SK-N-SH treated with all-trans-retinoic acid at 6 μM for 48 hours (cell line): ENCODE results near the gene GRN.

ENCODE experiments used
- ATAC-seq: fragments of 200-7000 bp; cut with Tn5 transposase; 3 replicates; pipeline ENCODE4 v1.9.1; 2020; ENCODE audit warnings: mild to moderate bottlenecking, moderate library complexity
- ARNTL ChIP-seq: fragments of 450-650 bp; formaldehyde crosslinking; IDR thresholded peaks from 2 replicates; pipeline ENCODE4 v1.5.0; 2020; ENCODE audit warnings: low read depth, mild to moderate bottlenecking, moderate library complexity, borderline replicate concordance
- BACH2 ChIP-seq: fragments of 250-450 bp; sonication (Bioruptor Pico); IDR thresholded peaks from 2 replicates; pipeline ENCODE4 v1.9.0; 2021; ENCODE audit warnings: mild to moderate bottlenecking, borderline replicate concordance
- CSDC2 ChIP-seq: fragments of 250-450 bp; sonication (Bioruptor Pico); IDR thresholded peaks from 2 replicates; pipeline ENCODE4 v1.5.0; 2020; ENCODE audit warnings: mild to moderate bottlenecking, moderate library complexity
- ESRRG ChIP-seq: fragments of 250-450 bp; sonication (Bioruptor Pico); IDR thresholded peaks from 2 replicates; pipeline ENCODE4 v1.6.1; 2021; ENCODE audit warnings: mild to moderate bottlenecking
- GLIS3 ChIP-seq: fragments of 250-450 bp; sonication (Bioruptor Pico); IDR thresholded peaks from 2 replicates; pipeline ENCODE4 v1.5.0; 2020; ENCODE audit warnings: mild to moderate bottlenecking, moderate library complexity
- OSR1 ChIP-seq: fragments of 250-450 bp; sonication (Bioruptor Pico); IDR thresholded peaks from 2 replicates; pipeline ENCODE4 v1.8.0; 2022; ENCODE audit warnings: moderate library complexity, mild to moderate bottlenecking, inconsistent platforms
- PPARA ChIP-seq: fragments of 250-450 bp; sonication (Bioruptor Pico); IDR thresholded peaks from 2 replicates; pipeline ENCODE4 v1.5.0; 2020; ENCODE audit warnings: mild to moderate bottlenecking, borderline replicate concordance
- RARB ChIP-seq: fragments of 250-450 bp; sonication (Bioruptor Pico); IDR thresholded peaks from 2 replicates; pipeline ENCODE4 v1.8.0; 2021; ENCODE audit warnings: mild to moderate bottlenecking, moderate library complexity
- SNAI2 ChIP-seq: fragments of 250-450 bp; sonication (Bioruptor Pico); IDR thresholded peaks from 2 replicates; pipeline ENCODE4 v1.5.0; 2020; ENCODE audit warnings: mild to moderate bottlenecking, moderate library complexity
- TCF4 ChIP-seq: fragments of 250-450 bp; sonication (Bioruptor Pico); IDR thresholded peaks from 2 replicates; pipeline ENCODE4 v1.8.0; 2021; ENCODE audit warnings: mild to moderate bottlenecking, moderate library complexity, borderline replicate concordance
- TOX ChIP-seq: fragments of 250-450 bp; sonication (Bioruptor Pico); IDR thresholded peaks from 2 replicates; pipeline ENCODE4 v1.8.0; 2021; ENCODE audit warnings: mild to moderate bottlenecking, moderate library complexity, borderline replicate concordance
- ZFP3 ChIP-seq: fragments of 250-450 bp; sonication (Bioruptor Pico); IDR thresholded peaks from 2 replicates; pipeline ENCODE4 v1.5.0; 2020; ENCODE audit warnings: mild to moderate bottlenecking, moderate library complexity
- ZFP30 ChIP-seq: fragments of 450-650 bp; formaldehyde crosslinking; IDR thresholded peaks from 2 replicates; pipeline ENCODE4 v1.5.0; 2022; ENCODE audit warnings: mild to moderate bottlenecking, moderate library complexity
- ZNF565 ChIP-seq: fragments of 450-650 bp; formaldehyde crosslinking; conservative IDR thresholded peaks from 2 replicates; pipeline ENCODE4 v1.5.0; 2020; ENCODE audit warnings: low read depth, mild to moderate bottlenecking, moderate library complexity
- ZNF8 ChIP-seq: fragments of 450-650 bp; formaldehyde crosslinking; IDR thresholded peaks from 2 replicates; pipeline ENCODE4 v1.5.0; 2020; ENCODE audit warnings: mild to moderate bottlenecking, moderate library complexity
- TF ChIP-seq, protein P1 (sequence below): fragments of 250-450 bp; sonication (Bioruptor Pico); IDR thresholded peaks from 2 replicates; pipeline ENCODE4 v1.8.0; 2021; ENCODE audit warnings: low read depth, mild to moderate bottlenecking, moderate library complexity, borderline replicate concordance
- TF ChIP-seq, protein P2 (sequence below): fragments of 250-450 bp; sonication (Bioruptor Pico); IDR thresholded peaks from 2 replicates; pipeline ENCODE4 v1.5.1; 2021; ENCODE audit warnings: mild to moderate bottlenecking, moderate library complexity
- TF ChIP-seq, protein P3 (sequence below): fragments of 250-450 bp; sonication (Bioruptor Pico); IDR thresholded peaks from 2 replicates; pipeline ENCODE4 v1.5.1; 2020; ENCODE audit warnings: low read depth, mild to moderate bottlenecking, moderate library complexity
- TF ChIP-seq, protein P4 (sequence below): fragments of 250-450 bp; sonication (Bioruptor Pico); IDR thresholded peaks from 2 replicates; pipeline ENCODE4 v1.5.0; 2020; ENCODE audit warnings: mild to moderate bottlenecking, moderate library complexity
- TF ChIP-seq, protein P5 (sequence below): fragments of 250-450 bp; sonication (Bioruptor Pico); IDR thresholded peaks from 2 replicates; pipeline ENCODE4 v1.8.0; 2020; ENCODE audit warnings: mild to moderate bottlenecking, moderate library complexity, borderline replicate concordance

Gene GRN

DNA sequence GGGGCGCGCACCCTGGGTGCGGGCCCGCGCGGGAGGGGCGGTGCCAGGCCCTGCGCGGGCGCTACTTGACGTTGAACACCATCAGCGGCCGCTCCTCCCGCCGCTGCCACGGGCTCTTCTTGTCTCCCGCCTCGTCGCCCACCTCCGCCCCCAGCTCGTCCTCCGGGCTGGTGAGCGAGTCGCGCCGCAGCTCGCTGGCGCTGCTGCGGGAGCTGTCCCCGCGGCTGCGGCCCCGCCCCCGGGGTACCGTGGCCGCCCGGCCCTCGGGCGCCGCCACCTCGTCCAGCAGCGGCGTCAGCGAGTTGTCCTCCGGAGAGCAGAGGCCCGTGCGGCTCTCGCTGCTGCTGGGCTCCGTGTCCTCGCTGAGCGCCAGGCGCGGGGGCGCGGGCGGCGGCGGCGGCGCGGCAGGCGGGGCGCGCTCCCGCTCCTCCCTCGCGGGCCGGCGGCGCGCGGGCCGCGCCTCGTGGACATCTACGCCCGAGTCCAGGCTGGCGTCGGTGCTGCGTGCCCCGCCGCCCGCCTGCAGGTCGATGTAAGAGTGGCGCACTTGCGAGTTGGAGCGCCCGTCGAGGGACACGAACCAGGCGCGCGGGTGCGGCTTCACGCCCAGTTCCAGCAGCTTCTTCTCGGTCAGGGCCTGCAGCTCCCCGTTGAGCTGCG is 8.7 kb downstream of the GRN start:
- TF ChIP-seq TOX (CRISPR knock-in tag) (no peak), ZFP3 (CRISPR knock-in tag) (no peak), RARB (no peak), ZNF8 (CRISPR knock-in tag) (no peak), BACH2 (no peak), PPARA (CRISPR knock-in tag) (no peak), ZNF565 (CRISPR knock-in tag) (no peak), GLIS3 (CRISPR knock-in tag) (no peak), ARNTL (no peak), OSR1 (CRISPR knock-in tag) (no peak), SNAI2 (CRISPR knock-in tag) (no peak), ZFP30 (CRISPR knock-in tag) (no peak), ESRRG (CRISPR knock-in tag) (no peak)
- TF ChIP-seq, protein P1, sequence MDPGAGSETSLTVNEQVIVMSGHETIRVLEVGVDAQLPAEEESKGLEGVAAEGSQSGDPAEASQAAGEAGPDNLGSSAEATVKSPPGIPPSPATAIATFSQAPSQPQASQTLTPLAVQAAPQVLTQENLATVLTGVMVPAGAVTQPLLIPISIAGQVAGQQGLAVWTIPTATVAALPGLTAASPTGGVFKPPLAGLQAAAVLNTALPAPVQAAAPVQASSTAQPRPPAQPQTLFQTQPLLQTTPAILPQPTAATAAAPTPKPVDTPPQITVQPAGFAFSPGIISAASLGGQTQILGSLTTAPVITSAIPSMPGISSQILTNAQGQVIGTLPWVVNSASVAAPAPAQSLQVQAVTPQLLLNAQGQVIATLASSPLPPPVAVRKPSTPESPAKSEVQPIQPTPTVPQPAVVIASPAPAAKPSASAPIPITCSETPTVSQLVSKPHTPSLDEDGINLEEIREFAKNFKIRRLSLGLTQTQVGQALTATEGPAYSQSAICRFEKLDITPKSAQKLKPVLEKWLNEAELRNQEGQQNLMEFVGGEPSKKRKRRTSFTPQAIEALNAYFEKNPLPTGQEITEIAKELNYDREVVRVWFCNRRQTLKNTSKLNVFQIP (CRISPR knock-in tag): no peak
- TF ChIP-seq, protein P2, sequence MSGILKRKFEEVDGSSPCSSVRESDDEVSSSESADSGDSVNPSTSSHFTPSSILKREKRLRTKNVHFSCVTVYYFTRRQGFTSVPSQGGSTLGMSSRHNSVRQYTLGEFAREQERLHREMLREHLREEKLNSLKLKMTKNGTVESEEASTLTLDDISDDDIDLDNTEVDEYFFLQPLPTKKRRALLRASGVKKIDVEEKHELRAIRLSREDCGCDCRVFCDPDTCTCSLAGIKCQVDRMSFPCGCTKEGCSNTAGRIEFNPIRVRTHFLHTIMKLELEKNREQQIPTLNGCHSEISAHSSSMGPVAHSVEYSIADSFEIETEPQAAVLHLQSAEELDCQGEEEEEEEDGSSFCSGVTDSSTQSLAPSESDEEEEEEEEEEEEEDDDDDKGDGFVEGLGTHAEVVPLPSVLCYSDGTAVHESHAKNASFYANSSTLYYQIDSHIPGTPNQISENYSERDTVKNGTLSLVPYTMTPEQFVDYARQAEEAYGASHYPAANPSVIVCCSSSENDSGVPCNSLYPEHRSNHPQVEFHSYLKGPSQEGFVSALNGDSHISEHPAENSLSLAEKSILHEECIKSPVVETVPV (CRISPR knock-in tag): no peak
- TF ChIP-seq, protein P3, sequence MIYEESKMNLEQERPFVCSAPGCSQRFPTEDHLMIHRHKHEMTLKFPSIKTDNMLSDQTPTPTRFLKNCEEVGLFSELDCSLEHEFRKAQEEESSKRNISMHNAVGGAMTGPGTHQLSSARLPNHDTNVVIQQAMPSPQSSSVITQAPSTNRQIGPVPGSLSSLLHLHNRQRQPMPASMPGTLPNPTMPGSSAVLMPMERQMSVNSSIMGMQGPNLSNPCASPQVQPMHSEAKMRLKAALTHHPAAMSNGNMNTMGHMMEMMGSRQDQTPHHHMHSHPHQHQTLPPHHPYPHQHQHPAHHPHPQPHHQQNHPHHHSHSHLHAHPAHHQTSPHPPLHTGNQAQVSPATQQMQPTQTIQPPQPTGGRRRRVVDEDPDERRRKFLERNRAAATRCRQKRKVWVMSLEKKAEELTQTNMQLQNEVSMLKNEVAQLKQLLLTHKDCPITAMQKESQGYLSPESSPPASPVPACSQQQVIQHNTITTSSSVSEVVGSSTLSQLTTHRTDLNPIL (CRISPR knock-in tag): no peak
- TF ChIP-seq, protein P4, sequence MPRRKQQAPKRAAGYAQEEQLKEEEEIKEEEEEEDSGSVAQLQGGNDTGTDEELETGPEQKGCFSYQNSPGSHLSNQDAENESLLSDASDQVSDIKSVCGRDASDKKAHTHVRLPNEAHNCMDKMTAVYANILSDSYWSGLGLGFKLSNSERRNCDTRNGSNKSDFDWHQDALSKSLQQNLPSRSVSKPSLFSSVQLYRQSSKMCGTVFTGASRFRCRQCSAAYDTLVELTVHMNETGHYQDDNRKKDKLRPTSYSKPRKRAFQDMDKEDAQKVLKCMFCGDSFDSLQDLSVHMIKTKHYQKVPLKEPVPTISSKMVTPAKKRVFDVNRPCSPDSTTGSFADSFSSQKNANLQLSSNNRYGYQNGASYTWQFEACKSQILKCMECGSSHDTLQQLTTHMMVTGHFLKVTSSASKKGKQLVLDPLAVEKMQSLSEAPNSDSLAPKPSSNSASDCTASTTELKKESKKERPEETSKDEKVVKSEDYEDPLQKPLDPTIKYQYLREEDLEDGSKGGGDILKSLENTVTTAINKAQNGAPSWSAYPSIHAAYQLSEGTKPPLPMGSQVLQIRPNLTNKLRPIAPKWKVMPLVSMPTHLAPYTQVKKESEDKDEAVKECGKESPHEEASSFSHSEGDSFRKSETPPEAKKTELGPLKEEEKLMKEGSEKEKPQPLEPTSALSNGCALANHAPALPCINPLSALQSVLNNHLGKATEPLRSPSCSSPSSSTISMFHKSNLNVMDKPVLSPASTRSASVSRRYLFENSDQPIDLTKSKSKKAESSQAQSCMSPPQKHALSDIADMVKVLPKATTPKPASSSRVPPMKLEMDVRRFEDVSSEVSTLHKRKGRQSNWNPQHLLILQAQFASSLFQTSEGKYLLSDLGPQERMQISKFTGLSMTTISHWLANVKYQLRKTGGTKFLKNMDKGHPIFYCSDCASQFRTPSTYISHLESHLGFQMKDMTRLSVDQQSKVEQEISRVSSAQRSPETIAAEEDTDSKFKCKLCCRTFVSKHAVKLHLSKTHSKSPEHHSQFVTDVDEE: no peak
- TF ChIP-seq, protein P5, sequence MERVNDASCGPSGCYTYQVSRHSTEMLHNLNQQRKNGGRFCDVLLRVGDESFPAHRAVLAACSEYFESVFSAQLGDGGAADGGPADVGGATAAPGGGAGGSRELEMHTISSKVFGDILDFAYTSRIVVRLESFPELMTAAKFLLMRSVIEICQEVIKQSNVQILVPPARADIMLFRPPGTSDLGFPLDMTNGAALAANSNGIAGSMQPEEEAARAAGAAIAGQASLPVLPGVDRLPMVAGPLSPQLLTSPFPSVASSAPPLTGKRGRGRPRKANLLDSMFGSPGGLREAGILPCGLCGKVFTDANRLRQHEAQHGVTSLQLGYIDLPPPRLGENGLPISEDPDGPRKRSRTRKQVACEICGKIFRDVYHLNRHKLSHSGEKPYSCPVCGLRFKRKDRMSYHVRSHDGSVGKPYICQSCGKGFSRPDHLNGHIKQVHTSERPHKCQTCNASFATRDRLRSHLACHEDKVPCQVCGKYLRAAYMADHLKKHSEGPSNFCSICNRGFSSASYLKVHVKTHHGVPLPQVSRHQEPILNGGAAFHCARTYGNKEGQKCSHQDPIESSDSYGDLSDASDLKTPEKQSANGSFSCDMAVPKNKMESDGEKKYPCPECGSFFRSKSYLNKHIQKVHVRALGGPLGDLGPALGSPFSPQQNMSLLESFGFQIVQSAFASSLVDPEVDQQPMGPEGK (CRISPR knock-in tag): no peak
- ATAC-seq: no peak

DNA sequence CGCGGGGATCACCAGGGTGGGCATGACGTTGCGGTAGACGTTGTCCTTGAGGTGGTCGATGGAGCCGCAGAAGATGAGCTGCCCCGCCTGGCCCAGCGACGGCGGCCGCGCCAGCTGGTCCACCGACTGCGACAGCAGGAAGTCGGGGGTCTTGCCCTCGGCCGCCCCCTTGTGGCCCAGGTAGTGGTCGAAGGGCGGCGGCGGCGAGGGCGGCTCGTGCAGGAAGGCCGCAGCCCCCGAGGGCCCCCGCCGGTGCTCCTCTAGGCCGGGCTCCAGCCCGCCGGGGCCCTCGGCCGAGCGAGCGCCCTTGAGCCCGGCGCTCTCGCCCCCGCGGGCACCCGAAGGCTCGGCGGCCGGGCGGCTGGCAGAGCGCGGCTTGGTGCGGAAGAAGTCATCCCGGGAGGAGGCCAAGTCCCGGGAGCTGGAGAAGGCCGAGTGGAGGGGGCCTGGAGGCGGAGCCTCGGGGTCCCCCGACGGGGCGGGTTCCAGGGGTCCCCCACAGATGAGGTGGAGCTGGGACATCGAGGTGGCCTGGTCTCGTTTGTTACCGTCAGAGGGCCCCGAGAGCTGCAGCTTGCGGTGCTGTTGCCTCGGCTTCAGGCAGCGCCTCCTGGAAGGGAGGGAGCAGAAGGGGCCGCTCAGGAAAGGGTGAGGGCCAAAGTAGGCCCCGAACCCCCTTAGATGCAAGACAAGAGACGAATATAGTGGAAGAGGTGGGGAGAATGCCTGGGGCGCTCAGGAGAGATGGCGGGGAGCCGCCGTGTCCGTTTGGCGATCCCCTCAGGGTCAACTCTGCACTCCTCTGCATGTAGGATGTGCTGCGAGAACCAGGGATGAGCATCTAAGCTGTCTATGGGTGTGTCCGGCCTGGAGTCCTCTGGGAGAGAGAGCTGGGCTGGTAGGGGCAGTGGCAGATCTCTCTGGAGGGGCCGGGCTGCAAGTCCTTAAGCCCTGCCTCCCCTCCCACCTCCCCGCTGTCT is 9.8 kb downstream of the GRN start:
- ATAC-seq: no peak
- no peak for TF ChIP-seq CSDC2 (CRISPR knock-in tag)
- no peak for TF ChIP-seq RARB
- TF ChIP-seq, protein P2 (CRISPR knock-in tag): no peak
- TF ChIP-seq, protein P3 (CRISPR knock-in tag): no peak
- no peak for TF ChIP-seq PPARA (CRISPR knock-in tag)
- TF ChIP-seq ESRRG (CRISPR knock-in tag): no peak
- TF ChIP-seq, protein P1 (CRISPR knock-in tag): no peak
- no peak for TF ChIP-seq ZFP3 (CRISPR knock-in tag)
- no peak for TF ChIP-seq TCF4 (CRISPR knock-in tag)
- TF ChIP-seq OSR1 (CRISPR knock-in tag): no peak
